Caco-2 (cell line): ENCODE data around the gene CNTNAP5. TPM values are rescaled to one million over a fixed set of nuclear protein-coding genes. Genes with fewer than 3 reads are reported as not detected.

Experiments used
- BruUV-seq: library from RNA; stranded (reverse); fragments of 400-500 nt; replicated peaks from 2 replicates; lab custom pipeline; 2021; lab: Mats Ljungman, UMichigan
- CTCF ChIA-PET: fragments of 300-600 bp; sonication (Branson Sonifier 250); formaldehyde crosslinking; loops from one replicate; lab custom pipeline; 2022; ENCODE audit warnings: antibody characterized with exemption; lab: Charles Lee
- POLR2A ChIA-PET: fragments of 300-600 bp; sonication (Branson Sonifier 250); formaldehyde crosslinking; loops from one replicate; lab custom pipeline; 2022; ENCODE audit warnings: antibody characterized with exemption; lab: Charles Lee
- DNase-seq, 2 experiments: peaks; one replicate each; pipeline versions ENCODE4 v3.0.0 to v3.0.0-alpha.2; 2020 to 2022
- H3K27me3 ChIP-seq: replicated peaks from 2 replicates; pipeline ENCODE4 v1.6.0; 2011; ENCODE audit warnings: low read length; ENCODE audit not compliant: control insufficient read depth, insufficient read depth
- H3K36me3 ChIP-seq: 2 replicates; pipeline ENCODE4 v1.5.1; 2011; ENCODE audit warnings: low read length; ENCODE audit not compliant: control insufficient read depth, insufficient read depth
- H3K4me1 ChIP-seq: fragments of 250-450 bp; sonication (Bioruptor Pico); 2 replicates; pipeline ENCODE4 v1.5.1; 2020; ENCODE audit warnings: mild to moderate bottlenecking
- H3K4me3 ChIP-seq: 2 replicates; pipeline ENCODE4 v1.5.1; 2011; ENCODE audit warnings: low read depth, mild to moderate bottlenecking, control low read depth, low read length
- H3K9me3 ChIP-seq: fragments of 250-450 bp; sonication (Bioruptor Pico); 2 replicates; pipeline ENCODE4 v1.5.1; 2020; ENCODE audit warnings: mild to moderate bottlenecking, moderate library complexity
- H3K27ac Mint-ChIP-seq: one replicate; pipeline ENCODE4 v1.8.0; 2022; ENCODE audit warnings: mixed read lengths; ENCODE audit not compliant: unreplicated experiment
- H3K27me3 Mint-ChIP-seq: one replicate; pipeline ENCODE4 v1.8.0; 2022; ENCODE audit warnings: mixed read lengths; ENCODE audit not compliant: insufficient read depth, unreplicated experiment
- H3K36me3 Mint-ChIP-seq: one replicate; pipeline ENCODE4 v1.8.0; 2022; ENCODE audit warnings: mild to moderate bottlenecking, mixed read lengths; ENCODE audit not compliant: insufficient read depth, unreplicated experiment
- H3K4me1 Mint-ChIP-seq: one replicate; pipeline ENCODE4 v1.8.0; 2022; ENCODE audit warnings: low read depth, mixed read lengths; ENCODE audit not compliant: unreplicated experiment
- H3K4me3 Mint-ChIP-seq: one replicate; pipeline ENCODE4 v1.8.0; 2022; ENCODE audit warnings: mild to moderate bottlenecking, moderate library complexity, mixed read lengths; ENCODE audit not compliant: unreplicated experiment
- H3K9me3 Mint-ChIP-seq: one replicate; pipeline ENCODE4 v1.8.0; 2022; ENCODE audit warnings: mixed read lengths; ENCODE audit not compliant: unreplicated experiment
- CTCF ChIP-seq, 2 experiments: fragments of 200-600 bp in 1 of 2; IDR thresholded peaks; 1 replicate in 1 of 2; 2 replicates in 1 of 2; pipeline versions ENCODE4 v1.5.1 to v1.8.0; 2011 to 2022; ENCODE audit warnings: antibody characterized with exemption in 1 of 2, control low read depth in 1 of 2, inconsistent platforms in 1 of 2, low read depth in 1 of 2, low read length in 1 of 2, mild to moderate bottlenecking in 1 of 2, moderate library complexity in 1 of 2; ENCODE audit not compliant: insufficient read depth in 1 of 2, severe bottlenecking in 1 of 2, unreplicated experiment in 1 of 2
- intact Hi-C: fragments of 100-400 bp; cut with micrococcal nuclease; formaldehyde crosslinking; loops from one replicate; pipeline ENCODE4 v1.10.0; 2022; ENCODE audit not compliant: unreplicated experiment
- total RNA-seq: library from RNA; stranded (reverse); gene quantifications from 2 replicates; pipeline ENCODE4 v1.2.3, GENCODE V29; 2022

Gene CNTNAP5
- total RNA-seq, 1 experiment from 2014 or later: 0.14 TPM

GRCh38 chr2:124316133-124316532, 291.0 kb downstream of the CNTNAP5 start:
- no peak overlapping the region for H3K4me3 Mint-ChIP-seq
- Histone ChIP-seq H3K4me1 (no peaks in the 10 kb centered on the region), H3K27me3 (no peaks in the 10 kb centered on the region), H3K36me3 (no peaks in the 10 kb centered on the region), H3K4me3 (no peak overlapping the region), H3K9me3 (no peaks in the 10 kb centered on the region)
- intact Hi-C loops: no loop called here
- CTCF ChIA-PET: interaction anchor here (0.7 kb wide), 1 partner anchor 502 kb away, joined by 6 read pairs; no protein-coding TSS in a partner anchor
- BruUV-seq: no TSS peak
- H3K9me3 Mint-ChIP-seq: no peaks in the 10 kb centered on the region
- peaks cover 10% of the 10 kb centered on the region for H3K27me3 Mint-ChIP-seq
- no peak for DNase-seq
- H3K27ac Mint-ChIP-seq: no peak overlapping the region
- TF ChIP-seq CTCF (IDR thresholded peaks at IDR 0.05; ENCODE audit: insufficient read depth in 1 of 2, low read depth in 1 of 2, low read length in 1 of 2, severe bottlenecking in 1 of 2, unreplicated experiment in 1 of 2): no peak
- POLR2A ChIA-PET: no interaction called here
- H3K36me3 Mint-ChIP-seq: no peaks in the 10 kb centered on the region
- no peaks in the 10 kb centered on the region for H3K4me1 Mint-ChIP-seq

- no peaks in the 10 kb centered on the region for H3K9me3 ChIP-seq
- H3K4me3 ChIP-seq: no peak overlapping the region
- H3K4me1 ChIP-seq: no peaks in the 10 kb centered on the region
- H3K4me1 Mint-ChIP-seq: no peaks in the 10 kb centered on the region
- intact Hi-C loops: no loop called here
- TF ChIP-seq CTCF (IDR thresholded peaks at IDR 0.05; ENCODE audit: insufficient read depth in 1 of 2, low read depth in 1 of 2, low read length in 1 of 2, severe bottlenecking in 1 of 2, unreplicated experiment in 1 of 2): no peak
- DNase-seq: no peak
- H3K36me3 ChIP-seq: no peaks in the 10 kb centered on the region
- peaks cover 10% of the 10 kb centered on the region for H3K27me3 Mint-ChIP-seq
- no peak overlapping the region for H3K27ac Mint-ChIP-seq
- no TSS peak for BruUV-seq
- H3K9me3 Mint-ChIP-seq: no peaks in the 10 kb centered on the region
- POLR2A ChIA-PET: no interaction called here
- H3K4me3 Mint-ChIP-seq: no peak overlapping the region
- H3K36me3 Mint-ChIP-seq: no peaks in the 10 kb centered on the region
- no peaks in the 10 kb centered on the region for H3K27me3 ChIP-seq
- CTCF ChIA-PET: no interaction called here
Observed at GRCh38 chr2:124316881-124317605, 292.0 kb downstream of the CNTNAP5 start.

GRCh38 chr2:124317628-124318027, 292.5 kb downstream of the CNTNAP5 start:
- Mint-ChIP-seq H3K36me3 (no peaks in the 10 kb centered on the region), H3K4me3 (no peak overlapping the region), H3K4me1 (no peaks in the 10 kb centered on the region), H3K9me3 (no peaks in the 10 kb centered on the region), H3K27ac (no peak overlapping the region), H3K27me3 (peaks cover 10% of the 10 kb centered on the region)
- Histone ChIP-seq H3K4me3 (no peak overlapping the region), H3K36me3 (no peaks in the 10 kb centered on the region), H3K9me3 (no peaks in the 10 kb centered on the region), H3K27me3 (no peaks in the 10 kb centered on the region), H3K4me1 (no peaks in the 10 kb centered on the region)
- DNase-seq: no peak
- no peak for TF ChIP-seq CTCF (IDR thresholded peaks at IDR 0.05; ENCODE audit: insufficient read depth in 1 of 2, low read depth in 1 of 2, low read length in 1 of 2, severe bottlenecking in 1 of 2, unreplicated experiment in 1 of 2)
- CTCF ChIA-PET: no interaction called here
- BruUV-seq: no TSS peak
- POLR2A ChIA-PET: no interaction called here
- intact Hi-C loops: no loop called here
